Measurements from ENCODE around the gene PTP4A2. TPM values are rescaled to one million over a fixed set of nuclear protein-coding genes. Genes with fewer than 3 reads are reported as not detected.
A peak's percentile ranks its signal among the peaks of the same experiment; 100 is the strongest.

PTP4A2 gene
- polyA plus RNA-seq (2013, experiment 1 of 4) = 234 TPM
- 243 TPM for polyA plus RNA-seq (2013, experiment 2 of 4)
- polyA plus RNA-seq (2013, experiment 3 of 4) = 141 TPM
- polyA plus RNA-seq (2013, experiment 4 of 4) = 153 TPM

GRCh38 chr1:31938184-31938975 is at the start of gene PTP4A2:
Gene PTP4A2 (minus strand): TSS chr1:31938368. CDS start chr1:31919065, 19,303 bp downstream.
- 7% methylated on average over 82 of the region's 82 CpGs for WGBS, 2 experiments
- Histone ChIP-seq H3K4me1 (ENCODE audit: control insufficient read depth, insufficient read depth, low read length) (peaks cover 14% of the 10 kb centered on the region), H3K4me3 (ENCODE audit: insufficient read depth, low read depth, low read length) (peak within 1 kb of the TSS; percentile 75)

DNA sequence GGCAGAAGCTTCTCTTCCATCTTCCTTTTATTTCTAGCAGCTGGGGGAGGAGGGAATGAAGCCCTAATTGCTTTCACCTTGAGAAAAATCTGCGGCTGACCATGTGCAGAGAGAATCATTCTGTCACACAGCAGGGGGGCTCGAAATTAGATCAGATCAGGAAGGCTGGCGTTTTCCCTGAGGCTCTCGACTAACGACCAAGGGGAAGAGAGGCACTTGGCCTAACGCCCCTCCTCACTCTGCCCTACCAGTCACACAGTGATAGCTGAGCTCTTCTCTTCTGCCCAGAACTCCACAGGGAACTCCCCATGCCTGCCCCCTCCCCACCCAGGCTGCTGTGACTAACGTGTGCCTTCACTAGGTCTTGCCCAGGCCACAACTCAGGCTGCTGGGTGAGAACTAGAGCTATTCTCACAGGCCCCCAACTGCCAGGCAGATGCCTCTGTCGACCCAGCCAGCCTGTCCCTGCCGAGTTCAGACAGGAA is 49.0 kb upstream of the PTP4A2 start:
- Histone ChIP-seq H3K27ac (ENCODE audit: insufficient read depth, low read depth, low read length, poor library complexity, severe bottlenecking) (no peak overlapping the region), H3K4me1 (ENCODE audit: control insufficient read depth, insufficient read depth, low read length) (peaks cover 12% of the 10 kb centered on the region), H3K4me3 (ENCODE audit: insufficient read depth, low read depth, low read length) (no peak overlapping the region), H3K36me3 (ENCODE audit: control insufficient read depth, insufficient read depth, low read length) (no peaks in the 10 kb centered on the region), H3K27me3 (ENCODE audit: control insufficient read depth, insufficient read depth, low read length, poor library complexity, severe bottlenecking) (no peaks in the 10 kb centered on the region), H3K9me3 (ENCODE audit: control insufficient read depth, low read length) (no peaks in the 10 kb centered on the region)
- WGBS, 2 experiments = 30 to 34% methylated on average over 9 of the region's 9 CpGs

More at GRCh38 chr1:31938184-31938975, at the start of gene PTP4A2:
- H3K27me3 ChIP-seq (ENCODE audit: control insufficient read depth, insufficient read depth, low read length, poor library complexity, severe bottlenecking) = no peaks in the 10 kb centered on the region
- no peaks in the 10 kb centered on the region for H3K9me3 ChIP-seq (ENCODE audit: control insufficient read depth, low read length)
- no peaks in the 10 kb centered on the region for H3K36me3 ChIP-seq (ENCODE audit: control insufficient read depth, insufficient read depth, low read length)
- H3K27ac ChIP-seq (ENCODE audit: insufficient read depth, low read depth, low read length, poor library complexity, severe bottlenecking) = peak within 1 kb of the TSS; percentile 80

GRCh38 chr1:31985430-31985829 is 47.3 kb upstream of the PTP4A2 start:
- H3K4me1 ChIP-seq (ENCODE audit: control insufficient read depth, insufficient read depth, low read length) = peaks cover 12% of the 10 kb centered on the region
- H3K4me3 ChIP-seq (ENCODE audit: insufficient read depth, low read depth, low read length) = no peak overlapping the region
- no peaks in the 10 kb centered on the region for H3K36me3 ChIP-seq (ENCODE audit: control insufficient read depth, insufficient read depth, low read length)
- WGBS, 2 experiments = 76 to 78% methylated on average over 4 of the region's 4 CpGs
- no peaks in the 10 kb centered on the region for H3K27me3 ChIP-seq (ENCODE audit: control insufficient read depth, insufficient read depth, low read length, poor library complexity, severe bottlenecking)
- no peak overlapping the region for H3K27ac ChIP-seq (ENCODE audit: insufficient read depth, low read depth, low read length, poor library complexity, severe bottlenecking)
- no peaks in the 10 kb centered on the region for H3K9me3 ChIP-seq (ENCODE audit: control insufficient read depth, low read length)

GRCh38 chr1:31984419-31985347 is 46.5 kb upstream of the PTP4A2 start:
- Histone ChIP-seq H3K4me1 (ENCODE audit: control insufficient read depth, insufficient read depth, low read length) (peaks cover 12% of the 10 kb centered on the region), H3K27me3 (ENCODE audit: control insufficient read depth, insufficient read depth, low read length, poor library complexity, severe bottlenecking) (no peaks in the 10 kb centered on the region), H3K4me3 (ENCODE audit: insufficient read depth, low read depth, low read length) (no peak overlapping the region), H3K36me3 (ENCODE audit: control insufficient read depth, insufficient read depth, low read length) (no peaks in the 10 kb centered on the region), H3K9me3 (ENCODE audit: control insufficient read depth, low read length) (no peaks in the 10 kb centered on the region), H3K27ac (ENCODE audit: insufficient read depth, low read depth, low read length, poor library complexity, severe bottlenecking) (no peak overlapping the region)
- WGBS, 2 experiments = 93 to 94% methylated on average over 6 of the region's 6 CpGs

DNA sequence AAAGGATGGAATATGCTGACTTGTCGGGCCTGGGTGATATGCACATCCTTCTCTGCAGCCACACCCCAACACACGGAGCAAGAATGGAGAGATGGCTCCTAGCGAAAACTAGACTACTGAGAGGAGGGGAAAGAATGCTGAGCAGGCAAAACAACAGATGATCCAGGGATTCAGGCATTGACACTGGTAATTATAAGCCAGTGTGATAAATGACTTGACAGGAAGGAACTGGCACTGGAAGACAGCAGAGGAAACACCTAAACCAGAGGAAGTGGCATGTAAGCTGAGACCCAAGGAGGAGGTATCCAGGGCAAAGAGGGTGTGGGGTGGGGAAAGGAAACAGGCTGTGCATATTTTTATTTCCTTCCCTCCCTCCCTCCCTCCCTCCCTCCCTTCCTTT is 43.8 kb upstream of the PTP4A2 start:
- no peaks in the 10 kb centered on the region for H3K27me3 ChIP-seq (ENCODE audit: control insufficient read depth, insufficient read depth, low read length, poor library complexity, severe bottlenecking)
- H3K36me3 ChIP-seq (ENCODE audit: control insufficient read depth, insufficient read depth, low read length) = no peaks in the 10 kb centered on the region
- 88 to 96% methylated on average over 3 of the region's 3 CpGs for WGBS, 2 experiments
- no peak overlapping the region for H3K27ac ChIP-seq (ENCODE audit: insufficient read depth, low read depth, low read length, poor library complexity, severe bottlenecking)
- H3K4me1 ChIP-seq (ENCODE audit: control insufficient read depth, insufficient read depth, low read length) = peaks cover 6% of the 10 kb centered on the region
- H3K4me3 ChIP-seq (ENCODE audit: insufficient read depth, low read depth, low read length) = no peak overlapping the region
- H3K9me3 ChIP-seq (ENCODE audit: control insufficient read depth, low read length) = no peaks in the 10 kb centered on the region

GRCh38 chr1:31981456-31981839 is 43.3 kb upstream of the PTP4A2 start:
- WGBS, 2 experiments = 87 to 97% methylated on average over 2 of the region's 2 CpGs
- Histone ChIP-seq H3K27ac (ENCODE audit: insufficient read depth, low read depth, low read length, poor library complexity, severe bottlenecking) (no peak overlapping the region), H3K9me3 (ENCODE audit: control insufficient read depth, low read length) (no peaks in the 10 kb centered on the region)

DNA sequence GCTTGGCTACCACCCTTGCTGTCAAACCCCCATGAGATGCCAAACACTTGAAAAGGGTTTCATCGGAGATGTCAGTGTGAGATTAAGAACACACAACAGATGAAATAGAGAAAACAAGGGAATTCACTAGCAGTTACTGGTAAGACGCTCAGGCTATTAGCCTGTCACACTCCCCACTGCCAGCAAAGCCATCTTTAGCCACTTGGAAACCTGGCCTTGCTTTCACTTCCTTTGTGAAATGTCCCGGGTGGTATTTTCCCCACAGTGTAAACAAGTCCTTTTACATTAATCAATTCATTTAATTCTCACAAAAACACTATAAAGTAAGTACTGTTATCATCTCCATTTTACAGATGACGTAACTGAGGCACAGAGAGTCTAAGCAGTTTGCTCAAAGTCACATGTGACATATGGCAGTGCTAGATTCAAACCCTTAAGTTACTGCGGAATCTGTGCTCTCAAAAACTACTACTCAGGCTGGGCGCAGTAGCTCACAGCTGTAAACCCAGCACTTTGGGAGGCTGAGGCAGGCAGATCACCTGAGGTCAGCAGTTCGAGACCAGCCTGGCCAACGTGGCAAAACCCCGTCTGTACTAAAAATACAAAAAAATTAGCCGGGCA is 42.8 kb upstream of the PTP4A2 start:
- Histone ChIP-seq H3K4me3 (ENCODE audit: insufficient read depth, low read depth, low read length) (no peak overlapping the region), H3K9me3 (ENCODE audit: control insufficient read depth, low read length) (no peaks in the 10 kb centered on the region), H3K36me3 (ENCODE audit: control insufficient read depth, insufficient read depth, low read length) (no peaks in the 10 kb centered on the region), H3K4me1 (ENCODE audit: control insufficient read depth, insufficient read depth, low read length) (peaks cover 2% of the 10 kb centered on the region), H3K27me3 (ENCODE audit: control insufficient read depth, insufficient read depth, low read length, poor library complexity, severe bottlenecking) (no peaks in the 10 kb centered on the region), H3K27ac (ENCODE audit: insufficient read depth, low read depth, low read length, poor library complexity, severe bottlenecking) (no peak overlapping the region)
- 83 to 88% methylated on average over 10 of the region's 10 CpGs for WGBS, 2 experiments

More at GRCh38 chr1:31981456-31981839, 43.3 kb upstream of the PTP4A2 start:
- Histone ChIP-seq H3K4me1 (ENCODE audit: control insufficient read depth, insufficient read depth, low read length) (peaks cover 2% of the 10 kb centered on the region), H3K4me3 (ENCODE audit: insufficient read depth, low read depth, low read length) (no peak overlapping the region), H3K27me3 (ENCODE audit: control insufficient read depth, insufficient read depth, low read length, poor library complexity, severe bottlenecking) (no peaks in the 10 kb centered on the region), H3K36me3 (ENCODE audit: control insufficient read depth, insufficient read depth, low read length) (no peaks in the 10 kb centered on the region)

- 75 to 87% methylated on average over 4 of the region's 4 CpGs for WGBS, 2 experiments
- H3K9me3 ChIP-seq (ENCODE audit: control insufficient read depth, low read length) = no peaks in the 10 kb centered on the region
- H3K27me3 ChIP-seq (ENCODE audit: control insufficient read depth, insufficient read depth, low read length, poor library complexity, severe bottlenecking) = no peaks in the 10 kb centered on the region
- H3K4me3 ChIP-seq (ENCODE audit: insufficient read depth, low read depth, low read length) = no peak overlapping the region
- peaks cover 2% of the 10 kb centered on the region for H3K4me1 ChIP-seq (ENCODE audit: control insufficient read depth, insufficient read depth, low read length)
- no peak overlapping the region for H3K27ac ChIP-seq (ENCODE audit: insufficient read depth, low read depth, low read length, poor library complexity, severe bottlenecking)
- no peaks in the 10 kb centered on the region for H3K36me3 ChIP-seq (ENCODE audit: control insufficient read depth, insufficient read depth, low read length)
Measured at GRCh38 chr1:31978843-31979400, 40.8 kb upstream of the PTP4A2 start.

DNA sequence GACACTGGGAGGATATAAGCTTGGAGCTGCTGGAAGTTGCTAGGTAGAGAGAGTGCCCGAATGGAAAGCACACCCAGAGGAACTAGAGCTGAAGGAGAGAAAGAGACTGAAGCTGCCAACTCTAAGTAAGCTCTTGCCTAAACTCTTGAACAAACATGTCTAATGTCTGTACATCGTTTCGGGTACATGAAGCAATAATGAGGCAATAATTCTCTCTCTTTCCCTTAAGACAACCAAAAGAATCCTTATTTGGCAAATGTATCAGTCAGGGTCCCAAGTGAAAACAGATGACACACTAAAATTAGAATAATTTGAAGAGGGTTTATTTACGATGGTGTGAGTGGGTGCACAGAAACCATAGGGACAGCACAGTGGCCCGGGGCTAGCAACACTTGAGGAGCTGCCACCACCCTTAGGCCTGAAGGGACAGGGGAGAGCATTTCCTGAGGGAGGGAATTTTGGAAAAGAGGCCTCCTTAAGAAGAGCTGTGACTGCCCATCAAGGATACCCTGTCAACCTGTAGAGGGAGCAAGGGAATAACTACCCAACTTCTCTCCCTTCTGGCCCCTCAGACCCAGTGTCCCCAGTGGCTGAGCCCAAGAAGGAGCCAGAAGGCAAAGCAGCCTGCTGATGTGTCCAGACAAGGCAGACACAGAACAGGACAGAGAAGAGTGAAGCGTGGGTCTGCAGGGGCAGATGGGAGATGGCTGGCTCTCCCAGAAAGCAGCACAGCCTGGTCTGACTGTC is 39.4 kb upstream of the PTP4A2 start:
- 77 to 84% methylated on average over 6 of the region's 6 CpGs for WGBS, 2 experiments
- Histone ChIP-seq H3K9me3 (ENCODE audit: control insufficient read depth, low read length) (no peaks in the 10 kb centered on the region), H3K4me1 (ENCODE audit: control insufficient read depth, insufficient read depth, low read length) (peaks cover 2% of the 10 kb centered on the region), H3K27ac (ENCODE audit: insufficient read depth, low read depth, low read length, poor library complexity, severe bottlenecking) (no peak overlapping the region), H3K36me3 (ENCODE audit: control insufficient read depth, insufficient read depth, low read length) (no peaks in the 10 kb centered on the region), H3K27me3 (ENCODE audit: control insufficient read depth, insufficient read depth, low read length, poor library complexity, severe bottlenecking) (no peaks in the 10 kb centered on the region), H3K4me3 (ENCODE audit: insufficient read depth, low read depth, low read length) (no peak overlapping the region)
